Psoas muscle (tissue), 8 donors: ENCODE measurements around the gene PIK3R2. TPM values are rescaled to one million over a fixed set of nuclear protein-coding genes. Genes with fewer than 3 reads are reported as not detected.

Experiments
- ATAC-seq, 4 donors: fragments of 200-7000 bp; cut with Tn5 transposase; one replicate each; pipeline ENCODE4 v1.9.1; 2020; ENCODE audit warnings: moderate library complexity in 3 of 4, mild to moderate bottlenecking in 2 of 4
- DNase-seq, 2 donors: peaks; one replicate each; pipeline ENCODE4 v3.0.0-alpha.2; 2020
- H3K27ac ChIP-seq: fragments of 200-600 bp; one replicate; pipeline ENCODE4 v1.8.0; 2022
- H3K27me3 ChIP-seq, 3 donors: fragments of 200-600 bp in 1 of 3; one replicate each; pipeline versions ENCODE4 v1.6.1 to v1.8.0; 2013 to 2022; ENCODE audit warnings: low read length in 2 of 3, mild to moderate bottlenecking in 2 of 3, moderate library complexity in 1 of 3; ENCODE audit not compliant: insufficient read depth in 3 of 3
- H3K36me3 ChIP-seq, 2 donors: fragments of 200-600 bp in 1 of 2; one replicate each; pipeline versions ENCODE4 v1.6.1 to v1.8.0; 2013 to 2022; ENCODE audit warnings: low read depth in 1 of 2, mild to moderate bottlenecking in 1 of 2, moderate library complexity in 1 of 2; ENCODE audit not compliant: insufficient read depth in 1 of 2
- H3K4me1 ChIP-seq: fragments of 200-600 bp; one replicate; pipeline ENCODE4 v1.8.0; 2022
- H3K4me3 ChIP-seq: fragments of 200-600 bp; one replicate; pipeline ENCODE4 v1.8.0; 2022; ENCODE audit warnings: mild to moderate bottlenecking
- H3K9me3 ChIP-seq: fragments of 200-600 bp; one replicate; pipeline ENCODE4 v1.8.0; 2022
- WGBS, 3 donors: extraction: QIAGEN DNeasy Blood & Tissue Kit; methylation state at CpG; one replicate each; pipeline versions ENCODE4 v1.1.6 to v1.1.7; 2013; 5-methylcytosine and 5-hydroxymethylcytosine counted together
- intact Hi-C, 2 donors: fragments of 100-400 bp; cut with DNase I; formaldehyde crosslinking; loops; one replicate each; pipeline versions ENCODE4 v1.11.0 to v1.14.2; 2022
- polyA plus RNA-seq, 3 donors: library from polyadenylated mRNA; stranded (reverse); fragments of 200-250 nt; gene quantifications; one replicate each; pipeline ENCODE4 v1.2.3, GENCODE V29; 2013
- total RNA-seq, 4 donors: library from RNA; stranded (reverse); fragmentation: NEBNext Ultra II Directional in 2 of 4; extraction: Animal tissue kit (Norgen Biotek cat#: 25700) in 2 of 4; gene quantifications; one replicate each; pipeline versions ENCODE4 v1.2.1 to v1.2.4, GENCODE V29; 2021 to 2023
- TF ChIP-seq, protein P1 (sequence below): fragments of 200-600 bp; IDR thresholded peaks from one replicate; pipeline ENCODE4 v1.8.0; 2022; ENCODE audit warnings: antibody characterized with exemption
- donor health status: healthy with polysubstance abuse.
- donor health status: DM: no; HTN: no; CAD: no; lungs with moderate emphysema.
- donor health status: Bipolar disorder and iron deficiency.
- donor health status: healthy.
- donor health status: DM: yes; HTN: yes; CAD: no.
- donor health status: DM: no; HTN: no; CAD: no.
- donor health status: DM: no; HTN: no; CAD: no.
- donor health status: DM: yes; HTN: yes; CAD: no.

Gene PIK3R2
- total and polyA plus RNA-seq, 7 donors: 4.6 to 20.8 (median 8.6) TPM

DNA sequence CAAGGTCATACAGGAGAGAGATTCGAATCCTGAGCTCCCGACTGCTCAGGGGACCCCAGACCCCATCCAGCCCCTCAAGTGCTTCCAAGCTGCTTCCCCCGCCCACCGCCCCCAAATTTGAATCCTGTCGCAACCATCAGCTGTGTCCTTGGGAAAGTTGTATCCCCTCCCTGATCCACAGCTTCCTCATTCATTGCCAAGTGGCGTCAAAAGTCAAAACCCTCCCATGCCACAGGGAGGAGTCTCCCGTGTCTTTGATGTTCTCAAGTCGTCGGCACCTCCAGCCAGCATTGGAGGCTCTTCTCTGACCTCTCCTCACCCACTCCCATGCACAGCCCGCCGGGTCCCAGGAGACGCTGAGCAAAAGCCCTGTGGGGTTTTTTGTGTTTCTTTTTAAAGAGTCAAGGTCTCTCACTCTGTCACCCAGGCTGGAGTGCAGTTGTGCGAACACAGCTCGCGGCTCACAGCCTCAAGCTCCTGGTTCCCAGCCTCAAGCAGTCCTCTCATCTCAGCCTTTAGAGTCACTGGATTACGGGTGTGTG is 17.8 kb downstream of the PIK3R2 start:
- TF ChIP-seq, protein P1, sequence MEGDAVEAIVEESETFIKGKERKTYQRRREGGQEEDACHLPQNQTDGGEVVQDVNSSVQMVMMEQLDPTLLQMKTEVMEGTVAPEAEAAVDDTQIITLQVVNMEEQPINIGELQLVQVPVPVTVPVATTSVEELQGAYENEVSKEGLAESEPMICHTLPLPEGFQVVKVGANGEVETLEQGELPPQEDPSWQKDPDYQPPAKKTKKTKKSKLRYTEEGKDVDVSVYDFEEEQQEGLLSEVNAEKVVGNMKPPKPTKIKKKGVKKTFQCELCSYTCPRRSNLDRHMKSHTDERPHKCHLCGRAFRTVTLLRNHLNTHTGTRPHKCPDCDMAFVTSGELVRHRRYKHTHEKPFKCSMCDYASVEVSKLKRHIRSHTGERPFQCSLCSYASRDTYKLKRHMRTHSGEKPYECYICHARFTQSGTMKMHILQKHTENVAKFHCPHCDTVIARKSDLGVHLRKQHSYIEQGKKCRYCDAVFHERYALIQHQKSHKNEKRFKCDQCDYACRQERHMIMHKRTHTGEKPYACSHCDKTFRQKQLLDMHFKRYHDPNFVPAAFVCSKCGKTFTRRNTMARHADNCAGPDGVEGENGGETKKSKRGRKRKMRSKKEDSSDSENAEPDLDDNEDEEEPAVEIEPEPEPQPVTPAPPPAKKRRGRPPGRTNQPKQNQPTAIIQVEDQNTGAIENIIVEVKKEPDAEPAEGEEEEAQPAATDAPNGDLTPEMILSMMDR: no peak
- Histone ChIP-seq H3K36me3 (peaks cover 6 to 41% of the 10 kb centered on the region in 2 donors), H3K27ac (peak overlapping the region; percentile 30), H3K27me3 (peaks cover 0 to 2% (median 0%) of the 10 kb centered on the region in 3 donors), H3K4me3 (no peak overlapping the region), H3K9me3 (no peaks in the 10 kb centered on the region), H3K4me1 (peaks cover 10% of the 10 kb centered on the region)
- 53 to 58% (median 55%) methylated on average over 16 of the region's 16 CpGs for WGBS, 3 donors
- intact Hi-C loops: no loop called here
- DNase-seq (no peak), ATAC-seq (no peak)

DNA sequence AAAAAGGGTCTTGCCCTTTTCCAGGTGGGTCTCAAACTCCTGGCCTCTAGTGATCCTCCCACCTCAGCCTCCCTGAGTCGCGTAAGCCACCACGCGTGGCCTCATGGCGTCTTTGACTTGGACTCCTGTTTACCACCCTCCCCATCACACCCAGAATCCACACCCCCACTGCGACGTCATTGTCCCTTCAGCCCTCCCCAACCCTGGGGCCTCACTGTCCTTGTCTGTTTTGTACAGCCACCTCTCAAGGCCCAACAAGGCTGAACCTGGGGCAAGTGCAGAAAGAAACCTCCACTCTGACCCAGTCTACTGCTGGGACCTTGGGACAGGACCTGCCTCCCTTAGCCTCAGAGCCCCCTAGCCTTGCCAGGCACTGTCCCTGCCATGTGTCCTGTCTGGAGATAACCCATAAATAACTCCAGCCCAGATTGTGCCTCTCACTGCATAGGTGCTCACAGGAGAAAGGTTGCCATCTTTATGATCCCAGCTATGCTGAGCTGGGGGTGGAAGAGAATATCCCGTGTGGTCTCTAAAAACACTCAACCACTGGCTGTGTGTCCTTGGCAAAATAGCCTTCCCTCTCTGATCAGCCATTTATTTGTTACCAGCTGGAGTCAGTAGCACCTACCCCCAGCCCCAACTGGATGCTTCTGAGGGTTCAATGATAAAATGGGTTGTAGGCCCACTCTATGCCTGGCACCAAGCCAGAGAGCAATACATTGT is 18.8 kb downstream of the PIK3R2 start:
- peaks cover 4 to 31% of the 10 kb centered on the region in 2 donors for H3K36me3 ChIP-seq
- intact Hi-C loops: no loop called here
- H3K4me3 ChIP-seq: no peak overlapping the region
- ATAC-seq (no peak), DNase-seq (no peak)
- 84 to 89% (median 88%) methylated on average over 8 of the region's 8 CpGs for WGBS, 3 donors
- H3K4me1 ChIP-seq: peaks cover 10% of the 10 kb centered on the region
- TF ChIP-seq, protein P1: no peak
- H3K27ac ChIP-seq: no peak overlapping the region
- no peaks in the 10 kb centered on the region for H3K9me3 ChIP-seq
- peaks cover 0 to 2% (median 0%) of the 10 kb centered on the region in 3 donors for H3K27me3 ChIP-seq

DNA sequence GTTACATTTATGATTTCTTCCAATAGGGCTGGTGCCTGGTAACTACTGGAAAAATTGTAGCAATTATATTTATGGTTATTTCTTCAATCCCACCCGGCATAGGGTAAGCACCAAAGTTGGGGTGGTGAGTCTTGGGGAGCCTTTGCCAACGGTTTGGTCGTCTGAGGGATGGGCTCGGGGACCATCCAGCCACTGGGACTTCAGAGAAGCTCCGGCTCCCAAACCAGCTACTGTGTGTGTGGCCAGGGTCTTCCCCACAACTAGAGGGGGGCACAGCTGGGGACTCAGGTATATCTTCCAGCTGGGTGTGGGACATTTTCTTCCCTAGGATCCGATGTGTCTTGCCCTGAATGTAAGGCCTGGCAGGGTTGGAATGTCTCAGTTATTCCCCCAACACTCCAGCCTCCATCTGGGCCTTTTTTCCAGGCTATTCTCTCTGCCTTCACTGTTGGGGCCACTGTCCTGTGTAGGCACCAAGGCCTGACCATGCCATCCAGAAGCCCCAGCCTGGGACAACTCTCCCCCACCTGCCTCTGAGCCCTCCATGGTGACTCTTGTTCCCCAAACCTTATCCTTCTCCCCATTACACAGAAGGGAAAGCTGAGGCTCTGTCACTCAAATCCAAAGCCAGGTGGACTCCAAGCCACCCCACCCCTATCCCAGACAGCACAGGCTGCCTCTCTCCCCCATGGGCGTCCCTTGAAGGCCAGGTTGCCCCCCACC is 19.5 kb downstream of the PIK3R2 start:
- Histone ChIP-seq H3K4me3 (no peak overlapping the region), H3K27me3 (peaks cover 0 to 2% (median 0%) of the 10 kb centered on the region in 3 donors), H3K9me3 (no peaks in the 10 kb centered on the region), H3K4me1 (peaks cover 10% of the 10 kb centered on the region), H3K36me3 (peaks cover 4 to 24% of the 10 kb centered on the region in 2 donors), H3K27ac (no peak overlapping the region)
- ATAC-seq (no peak), DNase-seq (no peak)
- TF ChIP-seq, protein P1: no peak
- intact Hi-C loops: no loop called here
- 83 to 89% (median 88%) methylated on average over 7 of the region's 7 CpGs for WGBS, 3 donors

DNA sequence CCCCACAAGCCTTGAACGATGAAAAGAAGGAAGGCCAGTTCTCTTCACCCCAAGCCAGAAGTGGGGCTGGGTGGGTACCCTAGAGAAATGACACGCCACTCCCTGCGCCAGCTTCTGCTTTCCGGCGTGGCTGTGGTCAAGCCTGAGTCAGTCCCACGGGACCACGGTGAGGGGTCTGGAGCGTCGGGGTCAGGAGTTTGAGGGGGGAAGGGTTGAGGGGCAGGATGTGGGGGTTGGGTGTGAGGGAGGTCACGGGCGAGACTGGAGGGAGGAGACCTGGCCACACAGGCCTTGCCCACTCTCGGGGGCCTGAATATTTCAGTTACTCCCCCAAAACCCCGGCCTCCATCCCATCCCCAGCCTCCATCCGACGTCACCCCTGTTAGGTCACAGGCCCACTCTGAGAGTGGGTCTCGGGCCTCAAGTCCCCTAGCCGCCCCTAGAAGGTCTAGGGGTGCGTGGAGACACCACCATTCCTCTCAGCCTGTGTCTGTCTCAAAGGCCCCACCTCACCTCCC is 20.1 kb downstream of the PIK3R2 start:
- ATAC-seq (peak; percentile 19 to 28 (median 22)), DNase-seq (peak; percentile 69 to 80)
- WGBS, 3 donors: 42 to 53% (median 52%) methylated on average over 18 of the region's 18 CpGs
- intact Hi-C loops: no loop called here
- Histone ChIP-seq H3K4me3 (peak overlapping the region; percentile 79), H3K36me3 (peaks cover 4 to 17% of the 10 kb centered on the region in 2 donors), H3K4me1 (peaks cover 10% of the 10 kb centered on the region), H3K9me3 (no peaks in the 10 kb centered on the region), H3K27ac (peak overlapping the region; percentile 41), H3K27me3 (peaks cover 0 to 2% (median 0%) of the 10 kb centered on the region in 3 donors)
- TF ChIP-seq, protein P1: no peak
